Smooth muscle cell (in vitro differentiated cells): Measurements from ENCODE around the gene GALNT9. TPM values are rescaled to one million over a fixed set of nuclear protein-coding genes. Genes with fewer than 3 reads are reported as not detected.

ENCODE experiments used
- DNase-seq: peaks from one replicate; lab custom pipeline; 2025; ENCODE audit not compliant: unreplicated experiment; lab: John Stamatoyannopoulos, UW
- H2AFZ ChIP-seq: fragments of 200-600 bp; sonication (generic); 2 replicates; pipeline ENCODE4 v1.6.0; 2016; ENCODE audit warnings: antibody characterized with exemption, low read depth, mild to moderate bottlenecking
- H3F3A ChIP-seq: fragments of 200-600 bp; sonication (generic); 2 replicates; pipeline ENCODE4 v1.6.0; 2017; ENCODE audit warnings: antibody characterized with exemption, low read depth
- H3K27ac ChIP-seq: fragments of 200-600 bp; sonication (generic); 2 replicates; pipeline ENCODE4 v1.5.1; 2016; ENCODE audit warnings: low read depth, mild to moderate bottlenecking
- H3K27me3 ChIP-seq: fragments of 200-600 bp; sonication (generic); 2 replicates; pipeline ENCODE4 v1.6.1; 2016; ENCODE audit warnings: low read depth, mild to moderate bottlenecking
- H3K36me3 ChIP-seq: fragments of 200-600 bp; sonication (generic); 2 replicates; pipeline ENCODE4 v1.5.1; 2016; ENCODE audit warnings: low read depth
- H3K4me1 ChIP-seq: fragments of 200-600 bp; sonication (generic); 2 replicates; pipeline ENCODE4 v1.5.1; 2016; ENCODE audit warnings: low read depth
- H3K4me2 ChIP-seq: fragments of 200-600 bp; sonication (generic); 2 replicates; pipeline ENCODE4 v1.6.0; 2016; ENCODE audit warnings: mild to moderate bottlenecking
- H3K4me3 ChIP-seq: fragments of 200-600 bp; sonication (generic); 2 replicates; pipeline ENCODE4 v1.5.1; 2016; ENCODE audit warnings: mild to moderate bottlenecking
- H3K79me2 ChIP-seq: fragments of 200-600 bp; sonication (generic); 2 replicates; pipeline ENCODE4 v1.6.0; 2016; ENCODE audit warnings: low read depth, mild to moderate bottlenecking
- H3K9ac ChIP-seq: fragments of 200-600 bp; sonication (generic); 2 replicates; pipeline ENCODE4 v1.6.0; 2016; ENCODE audit warnings: low read depth
- H3K9me3 ChIP-seq: fragments of 200-600 bp; sonication (generic); replicated peaks from 2 replicates; pipeline ENCODE4 v1.5.1; 2016; ENCODE audit warnings: low read depth
- H4K20me1 ChIP-seq: fragments of 200-600 bp; sonication (generic); 2 replicates; pipeline ENCODE4 v1.6.0; 2016; ENCODE audit warnings: low read depth
- CTCF ChIP-seq: fragments of 200-600 bp; sonication (generic); IDR thresholded peaks from 2 replicates; pipeline ENCODE4 v1.5.1; 2017; ENCODE audit warnings: borderline replicate concordance, mild to moderate bottlenecking, antibody characterized with exemption; ENCODE audit not compliant: insufficient read depth, poor library complexity, severe bottlenecking
- WGBS: methylation state at CpG from one replicate; pipeline ENCODE4 v1.1.7; 2016; ENCODE audit warnings: low lambda C conversion rate; 5-methylcytosine and 5-hydroxymethylcytosine counted together
- polyA plus RNA-seq: library from polyadenylated mRNA; unstranded; fragments of >200 nt; fragmentation: Nextera tagmentation; extraction: Ambion mirVana; gene quantifications from 2 replicates; pipeline ENCODE4 v1.2.1, GENCODE V29; 2016
- total RNA-seq: library from RNA; depleted of rRNA; stranded (reverse); fragments of >200 nt; gene quantifications from 2 replicates; pipeline ENCODE4 v1.2.3, GENCODE V29; 2014

GALNT9 gene
- total and polyA plus RNA-seq, 2 experiments from 2014 or later: 1.1 TPM; not detected in 1

GRCh38 chr12:132160601-132161035, 168.8 kb downstream of the GALNT9 start:
- H3K9me3 ChIP-seq: no peaks in the 10 kb centered on the region
- H3K27me3 ChIP-seq: no peaks in the 10 kb centered on the region
- no peaks in the 10 kb centered on the region for H3K79me2 ChIP-seq
- H4K20me1 ChIP-seq: no peaks in the 10 kb centered on the region
- H3K4me2 ChIP-seq: no peak overlapping the region
- no peak for TF ChIP-seq CTCF
- no peak for DNase-seq
- no peaks in the 10 kb centered on the region for H3F3A ChIP-seq
- no peak overlapping the region for H3K4me3 ChIP-seq
- 95% methylated on average over 13 of the region's 15 CpGs for whole genome bisulfite sequencing
- no peaks in the 10 kb centered on the region for H3K36me3 ChIP-seq
- H3K27ac ChIP-seq: no peak overlapping the region
- no peak overlapping the region for H2AFZ ChIP-seq
- H3K4me1 ChIP-seq: no peaks in the 10 kb centered on the region
- H3K9ac ChIP-seq: no peak overlapping the region

GRCh38 chr12:132160016-132160415, 169.4 kb downstream of the GALNT9 start:
- no peak overlapping the region for H3K9ac ChIP-seq
- no peaks in the 10 kb centered on the region for H3K4me1 ChIP-seq
- DNase-seq: no peak
- H3K4me3 ChIP-seq: no peak overlapping the region
- no peaks in the 10 kb centered on the region for H3K9me3 ChIP-seq
- no peaks in the 10 kb centered on the region for H3F3A ChIP-seq
- H2AFZ ChIP-seq: no peak overlapping the region
- H3K4me2 ChIP-seq: no peak overlapping the region
- no peak for TF ChIP-seq CTCF
- no peaks in the 10 kb centered on the region for H3K36me3 ChIP-seq
- H4K20me1 ChIP-seq: no peaks in the 10 kb centered on the region
- 89% methylated on average over 16 of the region's 16 CpGs for WGBS
- no peaks in the 10 kb centered on the region for H3K79me2 ChIP-seq
- H3K27me3 ChIP-seq: no peaks in the 10 kb centered on the region
- no peak overlapping the region for H3K27ac ChIP-seq

- H3K4me1 ChIP-seq: no peaks in the 10 kb centered on the region
- H4K20me1 ChIP-seq: no peaks in the 10 kb centered on the region
- no peak for TF ChIP-seq CTCF
- WGBS: 95% methylated on average over 8 of the region's 14 CpGs
- H3K4me2 ChIP-seq: no peak overlapping the region
- no peak overlapping the region for H3K27ac ChIP-seq
- no peaks in the 10 kb centered on the region for H3K27me3 ChIP-seq
- H3K9ac ChIP-seq: no peak overlapping the region
- no peaks in the 10 kb centered on the region for H3K36me3 ChIP-seq
- no peak overlapping the region for H3K4me3 ChIP-seq
- no peak for DNase-seq
- H3K9me3 ChIP-seq: no peaks in the 10 kb centered on the region
- no peaks in the 10 kb centered on the region for H3F3A ChIP-seq
- no peak overlapping the region for H2AFZ ChIP-seq
- no peaks in the 10 kb centered on the region for H3K79me2 ChIP-seq
Observed at GRCh38 chr12:132159555-132160003, 169.8 kb downstream of the GALNT9 start.
